PFSK-1 (cell line): ENCODE data around the gene GORASP1.

Source experiments
- POLR2AphosphoS5 ChIP-seq: IDR thresholded peaks from 2 replicates; pipeline ENCODE4 v1.6.1; 2012; ENCODE audit warnings: low read depth, mild to moderate bottlenecking, control low read depth, low read length, moderate library complexity
- SIN3A ChIP-seq: IDR thresholded peaks from 2 replicates; pipeline ENCODE4 v1.6.1; 2012; ENCODE audit warnings: mild to moderate bottlenecking, low read length, moderate library complexity, borderline replicate concordance; ENCODE audit not compliant: insufficient read depth
- TAF1 ChIP-seq: IDR thresholded peaks from 2 replicates; pipeline ENCODE4 v1.6.1; 2012; ENCODE audit warnings: low read length, control low read depth, borderline replicate concordance; ENCODE audit not compliant: insufficient read depth
- TF ChIP-seq, protein P1 (sequence below), 2 experiments: IDR thresholded peaks; 2 replicates each; pipeline versions ENCODE4 v1.6.1 to v1.8.0; 2011 to 2012; ENCODE audit warnings: low read depth in 2 of 2, low read length in 2 of 2, control low read depth in 1 of 2, inconsistent platforms in 1 of 2, mild to moderate bottlenecking in 1 of 2, moderate library complexity in 1 of 2; ENCODE audit not compliant: insufficient read depth in 1 of 2

DNA sequence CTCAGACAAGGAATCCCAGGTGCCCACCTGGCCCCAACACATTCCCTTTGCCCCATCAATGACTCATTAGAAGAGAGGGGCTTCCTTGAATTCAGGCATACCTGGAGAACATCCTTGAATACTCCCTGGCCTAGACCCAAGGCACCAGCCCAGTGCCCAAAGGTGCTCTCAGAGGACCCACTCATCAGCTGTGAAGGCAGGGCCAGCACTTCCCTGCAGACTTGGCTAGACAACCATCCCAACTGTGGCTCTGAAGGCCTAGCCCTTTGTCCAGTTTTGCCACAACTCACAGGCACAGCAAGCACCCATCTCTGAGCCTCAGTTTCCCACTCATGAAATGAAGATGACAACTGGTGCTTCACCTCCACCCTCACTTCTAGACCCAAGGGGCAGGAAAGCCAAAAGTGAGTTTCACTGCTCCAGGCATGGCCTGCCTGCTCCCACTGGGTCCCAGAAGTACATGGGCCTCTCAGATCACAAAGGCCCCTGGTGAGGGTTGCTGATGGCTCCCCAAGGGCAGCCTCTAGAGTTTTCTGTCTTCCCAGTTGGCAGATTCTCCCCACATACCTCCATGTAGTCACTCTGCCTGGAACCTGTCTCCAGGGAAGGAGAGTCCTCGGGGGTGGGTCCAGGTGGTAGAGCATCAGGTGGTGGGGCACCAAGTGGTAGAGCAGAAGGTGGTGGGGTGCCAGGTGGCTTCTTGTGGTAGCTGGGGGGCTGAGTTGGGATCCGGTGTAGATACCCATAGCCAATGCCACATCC lies 7.5 kb downstream of the GORASP1 start:
- TF ChIP-seq SIN3A (no peak), TAF1 (no peak), POLR2AphosphoS5 (no peak)
- TF ChIP-seq, protein P1, sequence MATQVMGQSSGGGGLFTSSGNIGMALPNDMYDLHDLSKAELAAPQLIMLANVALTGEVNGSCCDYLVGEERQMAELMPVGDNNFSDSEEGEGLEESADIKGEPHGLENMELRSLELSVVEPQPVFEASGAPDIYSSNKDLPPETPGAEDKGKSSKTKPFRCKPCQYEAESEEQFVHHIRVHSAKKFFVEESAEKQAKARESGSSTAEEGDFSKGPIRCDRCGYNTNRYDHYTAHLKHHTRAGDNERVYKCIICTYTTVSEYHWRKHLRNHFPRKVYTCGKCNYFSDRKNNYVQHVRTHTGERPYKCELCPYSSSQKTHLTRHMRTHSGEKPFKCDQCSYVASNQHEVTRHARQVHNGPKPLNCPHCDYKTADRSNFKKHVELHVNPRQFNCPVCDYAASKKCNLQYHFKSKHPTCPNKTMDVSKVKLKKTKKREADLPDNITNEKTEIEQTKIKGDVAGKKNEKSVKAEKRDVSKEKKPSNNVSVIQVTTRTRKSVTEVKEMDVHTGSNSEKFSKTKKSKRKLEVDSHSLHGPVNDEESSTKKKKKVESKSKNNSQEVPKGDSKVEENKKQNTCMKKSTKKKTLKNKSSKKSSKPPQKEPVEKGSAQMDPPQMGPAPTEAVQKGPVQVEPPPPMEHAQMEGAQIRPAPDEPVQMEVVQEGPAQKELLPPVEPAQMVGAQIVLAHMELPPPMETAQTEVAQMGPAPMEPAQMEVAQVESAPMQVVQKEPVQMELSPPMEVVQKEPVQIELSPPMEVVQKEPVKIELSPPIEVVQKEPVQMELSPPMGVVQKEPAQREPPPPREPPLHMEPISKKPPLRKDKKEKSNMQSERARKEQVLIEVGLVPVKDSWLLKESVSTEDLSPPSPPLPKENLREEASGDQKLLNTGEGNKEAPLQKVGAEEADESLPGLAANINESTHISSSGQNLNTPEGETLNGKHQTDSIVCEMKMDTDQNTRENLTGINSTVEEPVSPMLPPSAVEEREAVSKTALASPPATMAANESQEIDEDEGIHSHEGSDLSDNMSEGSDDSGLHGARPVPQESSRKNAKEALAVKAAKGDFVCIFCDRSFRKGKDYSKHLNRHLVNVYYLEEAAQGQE (IDR thresholded peaks at IDR 0.05; ENCODE audit: insufficient read depth in 1 of 2, low read depth in 2 of 2, low read length in 2 of 2), result no peak
